ENCODE measurements around the gene PPP1R9A. TPM values are rescaled to one million over a fixed set of nuclear protein-coding genes. Genes with fewer than 3 reads are reported as not detected.

The PPP1R9A gene
- total RNA-seq, 2 donors from 2014 or later, result 23.3 to 23.4 TPM

DNA sequence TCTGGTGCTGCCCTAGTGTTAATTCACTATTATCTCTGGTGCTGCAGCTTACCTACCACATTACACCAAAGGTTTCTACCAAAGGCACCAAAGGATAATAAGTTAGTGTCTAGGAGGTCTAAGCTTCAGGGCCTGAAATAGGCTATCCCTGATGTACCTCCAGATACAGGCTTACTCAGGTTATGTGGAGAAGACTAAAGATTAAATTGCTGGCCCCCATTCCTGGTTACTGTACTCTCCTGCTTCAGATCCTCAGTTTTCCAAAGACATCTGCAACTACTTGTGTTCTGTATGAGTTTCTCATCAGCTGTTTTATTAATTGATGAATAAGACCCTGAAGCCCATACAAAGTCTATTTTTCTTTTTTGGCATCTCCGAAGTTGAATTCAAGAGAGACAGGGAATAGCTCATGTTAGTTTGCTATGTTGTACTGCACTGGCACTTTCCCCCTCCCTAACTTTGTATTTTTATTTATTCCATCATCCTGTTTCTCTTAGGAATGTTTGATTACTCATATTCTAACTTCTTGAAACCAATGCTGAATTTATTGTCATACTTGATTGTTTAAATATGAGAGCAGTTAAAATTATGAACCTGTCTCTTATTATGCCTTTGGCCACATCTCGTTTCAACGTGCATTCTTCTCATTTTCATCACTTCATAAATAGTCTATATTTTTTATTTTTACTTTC lies 331.0 kb downstream of the PPP1R9A start:
- Histone ChIP-seq H3K4me1 (no peaks in the 10 kb centered on the region), H3K9me3 (no peaks in the 10 kb centered on the region), H3K27ac (no peak overlapping the region), H3K27me3 (no peaks in the 10 kb centered on the region), H3K36me3 (no peaks in the 10 kb centered on the region), H3K4me3 (no peak overlapping the region)
- DNase-seq (ENCODE audit: low spot score), result no peak
- TF ChIP-seq, protein P1, sequence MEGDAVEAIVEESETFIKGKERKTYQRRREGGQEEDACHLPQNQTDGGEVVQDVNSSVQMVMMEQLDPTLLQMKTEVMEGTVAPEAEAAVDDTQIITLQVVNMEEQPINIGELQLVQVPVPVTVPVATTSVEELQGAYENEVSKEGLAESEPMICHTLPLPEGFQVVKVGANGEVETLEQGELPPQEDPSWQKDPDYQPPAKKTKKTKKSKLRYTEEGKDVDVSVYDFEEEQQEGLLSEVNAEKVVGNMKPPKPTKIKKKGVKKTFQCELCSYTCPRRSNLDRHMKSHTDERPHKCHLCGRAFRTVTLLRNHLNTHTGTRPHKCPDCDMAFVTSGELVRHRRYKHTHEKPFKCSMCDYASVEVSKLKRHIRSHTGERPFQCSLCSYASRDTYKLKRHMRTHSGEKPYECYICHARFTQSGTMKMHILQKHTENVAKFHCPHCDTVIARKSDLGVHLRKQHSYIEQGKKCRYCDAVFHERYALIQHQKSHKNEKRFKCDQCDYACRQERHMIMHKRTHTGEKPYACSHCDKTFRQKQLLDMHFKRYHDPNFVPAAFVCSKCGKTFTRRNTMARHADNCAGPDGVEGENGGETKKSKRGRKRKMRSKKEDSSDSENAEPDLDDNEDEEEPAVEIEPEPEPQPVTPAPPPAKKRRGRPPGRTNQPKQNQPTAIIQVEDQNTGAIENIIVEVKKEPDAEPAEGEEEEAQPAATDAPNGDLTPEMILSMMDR (IDR thresholded peaks at IDR 0.05), result no peak

DNA sequence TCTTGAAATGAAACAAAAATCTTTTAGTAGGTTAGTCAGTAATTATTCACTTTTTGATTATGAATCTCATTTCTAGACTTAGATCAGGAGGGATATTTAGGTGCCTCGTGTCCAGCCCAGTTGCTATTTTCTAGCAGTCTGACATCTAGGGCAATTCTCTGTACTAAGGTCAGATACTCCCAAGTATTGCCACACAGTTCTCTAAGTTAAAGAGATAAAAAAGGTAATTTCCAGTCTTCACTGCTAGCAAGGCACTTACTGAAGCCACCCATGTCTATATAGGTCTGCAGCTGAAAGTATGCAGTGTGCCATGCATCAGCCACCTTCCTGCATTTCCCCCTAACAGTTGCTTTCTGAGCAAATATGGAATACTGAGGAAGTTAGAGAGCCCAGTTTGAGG lies 333.5 kb downstream of the PPP1R9A start:
- H3K36me3 ChIP-seq, result no peaks in the 10 kb centered on the region
- no peaks in the 10 kb centered on the region for H3K9me3 ChIP-seq
- H3K4me1 ChIP-seq, result no peaks in the 10 kb centered on the region
- H3K4me3 ChIP-seq, result no peak overlapping the region
- H3K27ac ChIP-seq, result no peak overlapping the region
- DNase-seq (ENCODE audit: low spot score), result no peak
- H3K27me3 ChIP-seq, result no peaks in the 10 kb centered on the region
- TF ChIP-seq, protein P1 (IDR thresholded peaks at IDR 0.05), result no peak

DNA sequence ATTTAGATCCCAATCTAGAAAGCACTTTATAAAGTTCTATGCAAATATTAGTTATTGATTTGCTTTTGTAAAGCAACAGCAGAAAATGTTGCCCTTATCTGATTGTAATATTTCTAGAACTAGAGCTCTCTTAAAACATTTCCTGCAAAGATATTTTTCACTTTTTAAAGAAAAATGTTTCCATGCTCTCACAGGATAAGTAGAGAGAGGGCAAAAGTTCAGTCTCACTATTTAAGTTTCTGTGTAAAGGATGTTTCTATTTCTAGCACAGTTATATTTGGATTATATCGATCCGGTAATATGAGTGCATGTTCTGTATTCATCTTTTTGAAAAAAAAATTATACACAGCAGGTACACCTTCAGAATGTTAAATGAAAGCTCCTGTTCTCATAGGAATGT lies 334.9 kb downstream of the PPP1R9A start:
- Histone ChIP-seq H3K4me3 (no peak overlapping the region), H3K27me3 (no peaks in the 10 kb centered on the region), H3K27ac (no peak overlapping the region), H3K36me3 (no peaks in the 10 kb centered on the region), H3K4me1 (peaks cover 0 to 3% of the 10 kb centered on the region in 2 donors), H3K9me3 (no peaks in the 10 kb centered on the region)
- no peak for DNase-seq (ENCODE audit: low spot score)
- TF ChIP-seq, protein P1 (IDR thresholded peaks at IDR 0.05), result no peak

DNA sequence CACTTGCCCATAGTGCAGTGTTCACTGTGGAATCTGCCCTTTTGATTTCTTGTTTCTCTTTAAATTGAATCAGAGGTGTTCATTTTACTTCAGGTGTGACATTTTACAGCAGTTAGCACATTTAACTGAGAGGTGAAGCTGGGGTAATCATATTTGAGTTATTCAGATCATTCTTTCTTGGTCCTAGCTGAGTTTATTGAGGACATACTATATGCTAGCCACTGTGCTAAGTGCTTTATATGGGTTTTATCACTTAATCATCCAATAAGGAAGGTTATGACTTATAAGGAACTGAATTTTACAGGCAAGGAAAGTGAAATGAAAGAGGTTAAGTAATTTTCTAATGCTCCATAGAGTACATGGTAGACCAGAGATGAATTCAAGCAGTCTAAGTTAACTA lies 337.2 kb downstream of the PPP1R9A start:
- H3K9me3 ChIP-seq, result no peaks in the 10 kb centered on the region
- TF ChIP-seq, protein P1 (IDR thresholded peaks at IDR 0.05), result no peak
- no peaks in the 10 kb centered on the region for H3K36me3 ChIP-seq
- peaks cover 0 to 3% of the 10 kb centered on the region in 2 donors for H3K4me1 ChIP-seq
- no peak for DNase-seq (ENCODE audit: low spot score)
- H3K27ac ChIP-seq, result no peak overlapping the region
- no peaks in the 10 kb centered on the region for H3K27me3 ChIP-seq
- H3K4me3 ChIP-seq, result no peak overlapping the region

DNA sequence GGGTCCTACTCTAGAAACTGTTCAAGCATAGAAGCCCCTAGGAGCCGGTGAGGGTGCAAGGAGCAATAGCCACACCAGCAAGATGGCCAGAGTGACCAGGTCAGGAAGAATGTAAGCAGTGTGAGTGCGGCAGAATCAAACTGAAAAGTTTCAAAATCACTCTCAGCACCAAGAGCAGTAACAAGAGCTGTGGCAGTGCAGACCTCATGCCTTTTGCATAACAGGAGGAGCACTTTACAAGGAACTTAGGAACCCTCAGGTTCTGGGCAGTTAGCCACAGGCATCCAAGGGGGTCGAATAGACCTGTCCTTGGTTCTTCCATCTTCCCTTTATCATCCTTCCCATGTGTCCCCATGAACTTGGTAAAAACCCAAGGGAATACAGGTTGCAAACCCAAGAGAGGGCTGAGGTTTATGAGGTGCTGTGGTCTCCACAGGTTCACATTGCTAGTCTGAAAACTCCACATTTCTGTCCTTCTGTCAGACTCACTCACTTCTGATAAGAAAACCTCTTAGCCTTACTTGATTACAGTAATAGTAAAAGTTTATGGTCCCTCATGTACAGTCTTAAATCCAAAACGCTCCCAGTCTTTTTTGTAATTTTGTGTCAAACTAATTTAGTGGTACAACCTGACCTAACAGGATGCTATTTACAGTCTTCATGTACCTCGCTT lies 338.6 kb downstream of the PPP1R9A start:
- Histone ChIP-seq H3K4me1 (peaks cover 0 to 3% of the 10 kb centered on the region in 2 donors), H3K4me3 (no peak overlapping the region), H3K36me3 (no peaks in the 10 kb centered on the region), H3K27me3 (no peaks in the 10 kb centered on the region), H3K9me3 (no peaks in the 10 kb centered on the region), H3K27ac (no peak overlapping the region)
- no peak for DNase-seq (ENCODE audit: low spot score)
- TF ChIP-seq, protein P1 (IDR thresholded peaks at IDR 0.05), result no peak

All from right atrium auricular region (tissue), 2 donors.